H1 (cell line): Measurements from ENCODE around the gene UTS2R. TPM values are rescaled to one million over a fixed set of nuclear protein-coding genes. Genes with fewer than 3 reads are reported as not detected.

Experiments
- CTCF ChIA-PET: fragments of 300-600 bp; sonication (Branson Sonifier 250); formaldehyde crosslinking; loops from one replicate; lab custom pipeline; 2021; ENCODE audit not compliant: partially characterized antibody; lab: Charles Lee
- POLR2A ChIA-PET: fragments of 300-600 bp; sonication (Branson Sonifier 250); formaldehyde crosslinking; loops from one replicate; lab custom pipeline; 2021; ENCODE audit warnings: inconsistent platforms; ENCODE audit not compliant: partially characterized antibody; lab: Charles Lee
- DNase-seq, 2 experiments: peaks; one replicate each; pipeline versions ENCODE4 v3.0.0 to v3.0.0-alpha.2; 2010 to 2022; ENCODE audit warnings: low spot score in 2 of 2, low read depth in 1 of 2, mixed read lengths in 1 of 2
- FAIRE-seq: peaks from 2 replicates; lab custom pipeline; 2011; peaks lifted over from hg19 to GRCh38; lab: Jason Lieb, UNC
- H2AFZ ChIP-seq: 2 replicates; pipeline ENCODE4 v1.8.1; 2012; ENCODE audit warnings: low read length, inconsistent platforms
- H2AK5ac ChIP-seq: 2 replicates; pipeline ENCODE4 v1.6.1; 2013; ENCODE audit warnings: low read depth, low read length
- H2BK120ac ChIP-seq: replicated peaks from 2 replicates; pipeline ENCODE3; 2013; ENCODE audit warnings: low read depth, low read length, inconsistent platforms
- H2BK12ac ChIP-seq: 2 replicates; pipeline ENCODE4 v1.6.1; 2013; ENCODE audit warnings: low read depth, low read length
- H2BK15ac ChIP-seq: 2 replicates; pipeline ENCODE4 v1.6.1; 2013; ENCODE audit warnings: low read length
- H2BK20ac ChIP-seq: 2 replicates; pipeline ENCODE4 v1.6.1; 2013; ENCODE audit warnings: low read length
- H2BK5ac ChIP-seq: 2 replicates; pipeline ENCODE4 v1.6.1; 2013; ENCODE audit warnings: low read depth, low read length
- H3K14ac ChIP-seq: 2 replicates; pipeline ENCODE4 v1.6.1; 2013; ENCODE audit warnings: inconsistent platforms; ENCODE audit not compliant: insufficient read length
- H3K18ac ChIP-seq: 2 replicates; pipeline ENCODE4 v1.6.1; 2013; ENCODE audit warnings: low read length; ENCODE audit errors: extremely low read depth
- H3K23ac ChIP-seq: 2 replicates; pipeline ENCODE4 v1.6.1; 2013; ENCODE audit warnings: inconsistent platforms; ENCODE audit not compliant: insufficient read length
- H3K23me2 ChIP-seq: 2 replicates; pipeline ENCODE4 v1.6.1; 2013; ENCODE audit warnings: low read depth, low read length
- H3K27ac ChIP-seq: 2 replicates; pipeline ENCODE4 v1.6.1; 2011; ENCODE audit warnings: low read depth, low read length, inconsistent platforms
- H3K27me3 ChIP-seq, 4 experiments: replicated peaks in 1 of 4; 1 replicate in 1 of 4; 2 replicates in 3 of 4; pipeline versions ENCODE4 v1.6.1 to v1.8.1; 2011 to 2013; ENCODE audit warnings: low read length in 3 of 4, mild to moderate bottlenecking in 3 of 4, inconsistent platforms in 2 of 4, mixed read lengths in 2 of 4, moderate library complexity in 1 of 4; ENCODE audit not compliant: control insufficient read depth in 3 of 4, insufficient read depth in 3 of 4; ENCODE audit errors: extremely low read depth in 1 of 4
- H3K36me3 ChIP-seq, 4 experiments: 2 replicates each; pipeline versions ENCODE4 v1.6.1 to v1.8.1; 2011 to 2013; ENCODE audit warnings: mild to moderate bottlenecking in 4 of 4, low read length in 3 of 4, moderate library complexity in 2 of 4, control low read depth in 1 of 4, inconsistent platforms in 1 of 4; ENCODE audit not compliant: insufficient read depth in 4 of 4, control insufficient read depth in 2 of 4
- H3K4ac ChIP-seq: replicated peaks from 2 replicates; pipeline ENCODE3; 2013; ENCODE audit warnings: low read length, low read depth, mixed read lengths, inconsistent platforms; ENCODE audit not compliant: insufficient read length
- H3K4me1 ChIP-seq, 4 experiments: replicated peaks in 1 of 4; 1 replicate in 1 of 4; 2 replicates in 3 of 4; pipeline versions ENCODE4 v1.6.1 to v1.8.1; 2011 to 2013; ENCODE audit warnings: low read length in 3 of 4, inconsistent platforms in 2 of 4, mixed read lengths in 1 of 4; ENCODE audit not compliant: insufficient read depth in 4 of 4, control insufficient read depth in 3 of 4
- H3K4me2 ChIP-seq, 2 experiments: 2 replicates each; pipeline versions ENCODE4 v1.6.1 to v1.8.1; 2011 to 2013; ENCODE audit warnings: low read depth in 2 of 2, low read length in 2 of 2, control low read depth in 1 of 2, inconsistent platforms in 1 of 2, mild to moderate bottlenecking in 1 of 2; ENCODE audit not compliant: insufficient read depth in 1 of 2
- H3K4me3 ChIP-seq, 4 experiments: fragments of 200-600, 300-600 bp in 1 of 4; sonication (generic), shearing (Covaris generic), sonication (Bioruptor Twin) in 1 of 4; 2 replicates each; pipeline versions ENCODE4 v1.5.1 to v1.8.1; 2011 to 2016; ENCODE audit warnings: low read length in 4 of 4, low read depth in 3 of 4, control low read depth in 2 of 4, inconsistent platforms in 2 of 4, mild to moderate bottlenecking in 2 of 4, mixed read lengths in 1 of 4, moderate library complexity in 1 of 4; ENCODE audit not compliant: insufficient read depth in 2 of 4; ENCODE audit errors: extremely low read depth in 1 of 4
- H3K56ac ChIP-seq: replicated peaks from 2 replicates; pipeline ENCODE3; 2013; ENCODE audit warnings: low read depth, mild to moderate bottlenecking, mixed read lengths, low read length, inconsistent platforms; ENCODE audit not compliant: insufficient read length
- H3K79me1 ChIP-seq: 2 replicates; pipeline ENCODE4 v1.6.1; 2013; ENCODE audit warnings: low read depth, low read length, control low read depth
- H3K79me2 ChIP-seq, 2 experiments: 2 replicates each; pipeline versions ENCODE4 v1.6.1 to v1.8.1; 2012 to 2013; ENCODE audit warnings: low read length in 2 of 2, mild to moderate bottlenecking in 2 of 2, inconsistent platforms in 1 of 2; ENCODE audit not compliant: insufficient read depth in 2 of 2, control insufficient read depth in 1 of 2
- H3K9ac ChIP-seq, 4 experiments: replicated peaks in 1 of 4; 1 replicate in 1 of 4; 2 replicates in 3 of 4; pipeline versions ENCODE4 v1.6.1 to v1.8.1; 2011 to 2013; ENCODE audit warnings: low read depth in 3 of 4, low read length in 3 of 4, control low read depth in 2 of 4, mild to moderate bottlenecking in 2 of 4, moderate library complexity in 2 of 4, inconsistent platforms in 1 of 4; ENCODE audit errors: extremely low read depth in 1 of 4
- H3K9me3 ChIP-seq, 2 experiments: 2 replicates each; pipeline versions ENCODE4 v1.6.1 to v1.8.1; 2012 to 2013; ENCODE audit warnings: mild to moderate bottlenecking in 2 of 2, moderate library complexity in 2 of 2, control low read depth in 1 of 2, inconsistent platforms in 1 of 2, low read depth in 1 of 2, low read length in 1 of 2, mixed read lengths in 1 of 2; ENCODE audit not compliant: insufficient read depth in 2 of 2
- H4K20me1 ChIP-seq, 2 experiments: replicated peaks in 1 of 2; 2 replicates each; pipeline versions ENCODE3 to v1.8.1; 2011 to 2013; ENCODE audit warnings: inconsistent platforms in 2 of 2, low read length in 2 of 2, mild to moderate bottlenecking in 1 of 2; ENCODE audit not compliant: insufficient read depth in 2 of 2, control insufficient read depth in 1 of 2
- H4K5ac ChIP-seq: 2 replicates; pipeline ENCODE4 v1.6.1; 2013; ENCODE audit warnings: low read length, low read depth, mixed read lengths, inconsistent platforms; ENCODE audit not compliant: insufficient read length
- H4K8ac ChIP-seq: 2 replicates; pipeline ENCODE4 v1.8.0; 2013; ENCODE audit warnings: mild to moderate bottlenecking, moderate library complexity, low read length, inconsistent platforms; ENCODE audit not compliant: insufficient read depth; ENCODE audit errors: extremely low read depth
- H4K91ac ChIP-seq: replicated peaks from 2 replicates; pipeline ENCODE3; 2013; ENCODE audit warnings: low read length, mixed read lengths, inconsistent platforms; ENCODE audit not compliant: insufficient read length
- EGR1 ChIP-seq: IDR thresholded peaks from 2 replicates; pipeline ENCODE4 v1.6.1; 2011; ENCODE audit warnings: low read depth, low read length, borderline replicate concordance
- POLR2A ChIP-seq, 2 experiments: IDR thresholded peaks; 1 replicate in 1 of 2; 2 replicates in 1 of 2; pipeline ENCODE4 v1.6.1; 2011; ENCODE audit warnings: low read depth in 2 of 2, low read length in 2 of 2, mild to moderate bottlenecking in 2 of 2; ENCODE audit errors: control extremely low read depth in 1 of 2
- SAP30 ChIP-seq: fragments of 300-600 bp; sonication (generic); IDR thresholded peaks from 2 replicates; pipeline ENCODE4 v1.7.1; 2012; ENCODE audit warnings: low read length, moderate library complexity, mild to moderate bottlenecking, inconsistent platforms; ENCODE audit not compliant: insufficient read depth, insufficient replicate concordance
- SIRT6 ChIP-seq: IDR thresholded peaks from one replicate; pipeline ENCODE4 v1.7.1; 2012; ENCODE audit warnings: low read length, inconsistent platforms
- TBP ChIP-seq: IDR thresholded peaks from 2 replicates; pipeline ENCODE4 v1.6.1; 2011; ENCODE audit warnings: low read depth, low read length, improper control_type of control experiment
- WGBS, 2 experiments: shearing (Covaris generic) in 1 of 2; methylation state at CpG; one replicate each; pipeline versions ENCODE4 v1.1.6 to v1.1.7; 2013 to 2015; ENCODE audit warnings: low lambda C conversion rate in 2 of 2, mixed read lengths in 2 of 2, inconsistent platforms in 1 of 2, low coverage in 1 of 2, missing lambda C conversion rate in 1 of 2; ENCODE audit not compliant: insufficient replicate concordance in 2 of 2, insufficient coverage in 1 of 2, insufficient read length in 1 of 2; ENCODE audit errors: extremely low coverage in 1 of 2, missing lambda C conversion rate in 1 of 2; 5-methylcytosine and 5-hydroxymethylcytosine counted together
- polyA plus RNA-seq, 7 experiments: library from polyadenylated mRNA; depleted of rRNA in 3 of 7; stranded (reverse) in 5 of 7; unstranded in 2 of 7; fragments of >200 nt in 5 of 7; fragments of 200-250 nt in 2 of 7; gene quantifications; 1 replicate in 5 of 7; 2 replicates in 1 of 7; 4 replicates in 1 of 7; pipeline versions ENCODE4 v1.2.1 to v1.2.3, GENCODE V29; 2011 to 2013; ENCODE audit warnings: missing spikeins in 2 of 7, mixed read lengths in 2 of 7
- total RNA-seq: library from RNA; stranded (reverse); fragmentation: NEBNext Ultra II Directional; extraction: Animal tissue kit (Norgen Biotek cat#: 25700); gene quantifications from 2 replicates; pipeline ENCODE4 v1.2.1, GENCODE V29; 2021

Gene UTS2R
- total and polyA plus RNA-seq, 2 of the 8 experiments (the other 6 are each of a cell fraction or from before 2014, with no cell fraction given), result 0.27 TPM; not detected in 1

GRCh38 chr17:82338858-82339633, 32.5 kb upstream of the UTS2R start:
- H4K20me1 ChIP-seq, result no peaks in the 10 kb centered on the region
- H3K79me2 ChIP-seq, result no peaks in the 10 kb centered on the region
- H3K4me3 ChIP-seq, result no peak overlapping the region
- ChIA-PET CTCF (interaction anchor here (1.0 to 1.9 kb wide), 5 partner anchors 11 to 108 kb away, joined by 3 to 5 read pairs (median 3); no protein-coding TSS in a partner anchor), POLR2A (no interaction called here)
- no peak overlapping the region for H4K5ac ChIP-seq
- H2BK12ac ChIP-seq, result no peak overlapping the region
- peak overlapping the region; percentile 97; the same call in 1 of the 2 replicates for H2BK15ac ChIP-seq
- H4K91ac ChIP-seq, result no peak overlapping the region
- peak overlapping the region in 1 of 2 experiments; percentile 20; a peak in 1 of 4 replicates for H3K4me2 ChIP-seq
- no peak overlapping the region for H3K9ac ChIP-seq
- peak overlapping the region; percentile 24; the same call in 1 of the 2 replicates for H3K18ac ChIP-seq
- H2BK120ac ChIP-seq, result no peak overlapping the region
- H3K4ac ChIP-seq, result no peak overlapping the region
- no peak overlapping the region for H3K23ac ChIP-seq
- WGBS, 2 experiments, result 68% methylated on average over 29 of the region's 29 CpGs; no CpG with 5 or more reads in 1 of the 2 experiments
- H2BK5ac ChIP-seq, result no peak overlapping the region
- no peak overlapping the region for H3K14ac ChIP-seq
- no peak overlapping the region for H3K27ac ChIP-seq
- peak overlapping the region; percentile 86; the same call in 1 of the 2 replicates for H4K8ac ChIP-seq
- FAIRE-seq, result no peak
- H2AFZ ChIP-seq, result no peak overlapping the region
- DNase-seq, result no peak
- H3K9me3 ChIP-seq, result peaks cover 0 to 2% of the 10 kb centered on the region in 2 experiments; a peak in 1 of 4 replicates
- H3K4me1 ChIP-seq, result peaks cover 0 to 14% (median 8%) of the 10 kb centered on the region in 4 experiments; a peak in 6 of 7 replicates
- no peaks in the 10 kb centered on the region for H3K23me2 ChIP-seq
- H2BK20ac ChIP-seq, result no peak overlapping the region; the same call in 1 of the 2 replicates
- no peak overlapping the region for H3K56ac ChIP-seq
- H3K79me1 ChIP-seq, result no peaks in the 10 kb centered on the region
- H2AK5ac ChIP-seq, result no peak overlapping the region
- no peaks in the 10 kb centered on the region for H3K36me3 ChIP-seq
- TF ChIP-seq EGR1 (0 out of 2 replicates have a peak, but pooled peaks have one; percentile 24), SAP30 (no peak), TBP (no peak), SIRT6 (no peak), POLR2A (IDR thresholded peaks at IDR 0.05; ENCODE audit: control extremely low read depth in 1 of 2, low read depth in 2 of 2, low read length in 2 of 2) (no peak)
- TF ChIP-seq, all 59 proteins: peak for 1
- H3K27me3 ChIP-seq, result peaks cover 9 to 29% (median 24%) of the 10 kb centered on the region in 4 experiments
